Measurements from ENCODE around the gene BACE2.
"Not testable (repeated sequence)": the region's sequence is repeated elsewhere in the genome, so short reads cannot be mapped to it uniquely, and the experiment has no call there.

BACE2 gene

DNA sequence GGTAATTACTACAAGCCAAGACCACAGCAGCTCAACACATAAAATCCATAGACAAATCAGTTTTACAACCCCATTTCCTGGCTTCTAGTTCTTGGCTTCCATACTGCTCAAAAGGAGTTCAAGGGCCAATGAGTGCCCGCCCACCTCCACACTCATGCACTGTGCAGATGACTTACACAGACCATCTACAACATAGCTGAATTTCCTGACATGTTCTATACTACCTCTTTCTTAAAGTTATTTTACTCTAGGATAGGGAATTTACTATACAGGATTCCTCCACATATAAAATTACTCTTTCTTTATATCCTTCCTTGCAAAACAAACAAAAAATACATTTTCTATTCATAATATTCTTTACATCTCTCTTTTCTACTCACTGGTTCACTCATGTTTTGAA, 14.6 kb downstream of the BACE2 start:
- in situ Hi-C loops (cut with MboI; ENCODE audit: low sequenced_read_pairs): no loop called here

DNA sequence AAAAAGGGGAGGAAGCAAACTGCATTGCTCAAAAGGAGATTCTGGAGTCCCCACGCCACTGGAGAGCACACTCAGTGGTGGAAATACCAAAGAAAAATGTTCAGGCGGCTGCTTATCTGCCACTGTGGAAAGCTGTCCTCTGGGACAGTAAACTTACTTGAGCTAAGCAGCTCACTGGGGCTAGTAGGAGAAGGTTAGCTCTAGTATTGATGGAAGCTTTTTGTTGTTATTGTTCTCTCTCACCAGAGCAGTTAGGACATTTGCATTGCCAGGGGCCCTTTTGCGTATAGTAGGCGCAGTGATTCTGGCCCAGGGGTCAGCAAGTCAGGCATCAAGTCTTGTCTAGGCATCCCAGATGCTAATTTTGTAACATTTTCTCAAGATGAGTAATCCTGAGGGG, 15.6 kb downstream of the BACE2 start:
- in situ Hi-C loops (cut with MboI; ENCODE audit: low sequenced_read_pairs): no loop called here

DNA sequence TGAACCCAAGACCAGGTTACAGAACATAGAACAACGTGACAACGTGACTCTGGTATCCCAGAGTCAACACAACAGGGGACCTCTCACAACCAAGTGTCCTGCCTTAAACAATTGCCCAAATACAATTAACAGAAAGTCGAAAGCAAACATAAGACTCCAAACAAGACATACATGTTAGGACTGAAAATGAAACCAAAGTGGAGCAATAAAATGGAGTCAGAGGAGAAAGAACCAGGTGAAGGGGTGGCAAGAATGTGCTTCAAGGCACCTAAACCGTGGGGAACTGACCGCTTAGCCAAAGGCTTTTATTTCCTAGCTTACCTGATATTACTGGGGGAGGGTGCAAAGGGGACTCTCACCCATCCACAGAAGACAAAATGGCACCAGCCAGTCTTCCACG, 17.8 kb downstream of the BACE2 start:
- in situ Hi-C loops (cut with MboI; ENCODE audit: low sequenced_read_pairs): no loop called here

DNA sequence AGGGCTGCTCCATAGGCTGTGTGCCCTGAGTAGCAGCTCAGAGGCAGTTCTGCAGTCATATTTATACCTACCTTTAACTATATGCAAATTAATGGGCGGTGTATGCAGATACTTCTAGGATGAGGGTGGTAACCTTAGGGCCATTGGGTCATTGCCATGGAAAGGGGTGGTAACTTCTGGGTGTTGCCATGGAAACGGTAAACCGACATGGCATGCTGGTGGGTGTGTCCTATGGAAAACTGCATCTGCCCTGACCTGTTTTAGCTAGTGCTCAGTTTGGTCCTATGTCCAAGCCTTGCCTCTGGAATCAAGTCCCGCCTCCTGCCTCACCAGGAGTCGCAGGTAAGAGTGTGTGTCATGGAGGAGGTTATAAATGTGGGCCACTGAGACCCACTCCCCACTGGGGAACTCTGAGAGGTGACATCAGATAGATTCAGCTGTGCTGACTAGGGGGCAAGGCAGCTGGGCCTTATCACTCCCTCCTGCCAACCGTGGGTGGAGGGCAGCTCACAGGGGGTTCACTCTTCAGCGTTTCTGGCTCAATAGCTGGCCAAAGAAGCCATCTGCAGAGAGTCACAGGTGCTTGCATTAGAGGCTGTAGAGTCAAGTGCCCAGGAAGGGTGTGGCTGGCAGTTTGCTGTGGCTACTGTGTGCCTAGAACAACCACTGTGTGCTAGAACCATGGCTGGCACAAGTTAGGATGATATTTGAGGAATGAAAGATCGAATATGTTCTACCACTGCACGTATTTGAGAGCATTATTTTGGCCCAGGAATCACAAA, 19.0 kb downstream of the BACE2 start:
- in situ Hi-C loops (cut with MboI; ENCODE audit: low sequenced_read_pairs): no loop called here

DNA sequence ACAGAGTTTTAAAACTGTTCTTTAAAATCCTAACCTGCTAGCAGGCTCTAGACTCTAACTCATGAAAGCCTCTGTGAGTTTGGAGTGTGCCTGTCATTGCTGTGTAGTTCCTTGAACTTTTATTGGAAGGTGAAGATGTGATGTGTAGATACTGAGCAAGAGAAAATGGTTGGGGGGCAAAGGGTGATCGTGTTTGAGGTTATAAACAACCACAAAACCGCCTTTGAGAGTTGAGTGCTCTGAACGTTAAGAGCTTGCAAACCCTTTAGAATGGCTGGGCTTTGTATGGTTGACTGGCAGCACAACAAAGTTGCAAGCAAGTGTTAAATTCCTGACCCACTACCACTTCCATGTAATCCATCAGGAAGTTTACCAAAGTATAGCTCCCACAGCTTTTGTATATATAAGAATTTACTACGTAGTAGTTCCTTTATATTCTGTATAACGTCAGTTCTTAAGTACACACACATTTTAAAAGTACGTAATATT, 19.6 kb downstream of the BACE2 start:
- in situ Hi-C loops (cut with MboI; ENCODE audit: low sequenced_read_pairs): no loop called here

DNA sequence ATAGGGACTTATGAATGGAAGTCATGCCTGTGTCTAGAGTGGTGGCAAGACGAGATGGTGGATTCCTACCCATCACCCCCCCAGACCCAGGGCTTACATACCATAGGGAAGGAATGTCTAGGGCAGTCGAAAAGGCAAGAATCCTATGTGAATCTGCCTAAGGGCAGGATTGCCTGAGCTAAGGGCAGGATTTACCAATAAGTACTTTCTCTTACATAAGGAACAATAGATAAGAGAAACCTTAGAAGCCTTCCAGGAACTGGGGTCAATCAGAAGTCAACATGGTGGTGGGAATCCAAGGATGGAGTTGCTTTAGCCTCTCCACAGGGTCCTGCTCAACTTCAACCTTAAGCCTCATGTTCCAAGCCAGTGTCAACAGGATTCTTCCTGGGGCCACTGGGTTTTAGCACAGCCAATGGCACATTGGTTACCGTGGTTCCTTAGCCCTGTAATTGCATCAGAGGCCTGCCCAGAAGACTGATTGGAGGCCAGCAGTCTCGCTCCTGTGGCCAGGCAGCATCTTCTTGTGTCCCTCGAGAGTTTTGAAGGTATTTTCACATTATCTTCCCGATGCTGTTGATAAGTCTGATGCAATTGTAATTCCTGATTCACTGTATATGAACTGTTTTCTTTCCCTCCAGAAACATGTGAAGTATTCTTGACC, 20.7 kb downstream of the BACE2 start:
- in situ Hi-C loops (cut with MboI; ENCODE audit: low sequenced_read_pairs): no loop called here

DNA sequence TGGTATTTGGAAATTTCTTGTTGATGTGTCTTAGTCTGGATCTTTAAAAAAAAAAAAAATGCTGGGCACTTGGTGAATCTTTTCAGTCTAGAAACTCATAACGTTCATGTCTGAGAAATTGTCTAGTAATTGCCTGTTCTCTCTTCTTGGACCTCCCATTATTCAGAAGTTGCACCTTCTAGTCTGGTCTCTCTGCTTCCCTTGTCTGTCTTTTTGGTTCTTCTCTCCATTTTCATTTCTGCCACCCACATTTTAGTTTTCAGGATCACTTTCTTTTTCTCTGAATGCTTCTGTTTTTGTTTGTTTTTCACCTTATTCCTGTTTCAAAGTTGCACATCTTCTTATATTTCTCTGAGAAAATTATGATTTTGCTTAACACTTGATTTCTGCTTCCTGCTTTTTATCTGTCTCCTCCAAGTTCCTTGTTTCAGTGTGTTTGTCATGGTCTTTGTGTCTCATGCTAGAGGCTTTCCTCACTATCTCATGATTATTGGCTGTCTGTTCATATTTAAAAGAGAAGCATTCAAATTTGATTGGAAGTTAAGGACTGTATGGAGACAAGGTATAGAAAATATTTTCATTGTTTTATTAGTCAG, 21.3 kb downstream of the BACE2 start:
- in situ Hi-C loops (cut with MboI; ENCODE audit: low sequenced_read_pairs): no loop called here

DNA sequence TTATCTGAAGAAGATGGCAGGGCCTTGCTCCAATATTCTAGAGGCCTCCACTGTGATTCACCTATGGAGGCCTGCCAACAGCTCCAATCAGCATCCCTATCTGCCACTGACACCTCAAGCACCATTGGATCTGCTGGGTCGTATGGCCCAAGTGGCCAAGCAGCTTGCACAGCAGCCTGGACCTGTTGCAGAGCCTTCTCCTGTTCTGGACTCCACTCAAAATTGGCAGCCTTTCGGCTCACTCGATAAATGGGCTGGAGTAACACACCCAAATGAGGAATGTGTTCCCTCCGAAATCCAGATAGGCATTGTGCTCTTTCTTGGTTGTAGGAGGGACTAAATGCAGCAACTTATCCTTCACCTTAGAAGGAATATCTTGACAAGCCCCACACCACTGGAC, 24.6 kb downstream of the BACE2 start:
- in situ Hi-C loops (cut with MboI; ENCODE audit: low sequenced_read_pairs): not testable (repeated sequence)

DNA sequence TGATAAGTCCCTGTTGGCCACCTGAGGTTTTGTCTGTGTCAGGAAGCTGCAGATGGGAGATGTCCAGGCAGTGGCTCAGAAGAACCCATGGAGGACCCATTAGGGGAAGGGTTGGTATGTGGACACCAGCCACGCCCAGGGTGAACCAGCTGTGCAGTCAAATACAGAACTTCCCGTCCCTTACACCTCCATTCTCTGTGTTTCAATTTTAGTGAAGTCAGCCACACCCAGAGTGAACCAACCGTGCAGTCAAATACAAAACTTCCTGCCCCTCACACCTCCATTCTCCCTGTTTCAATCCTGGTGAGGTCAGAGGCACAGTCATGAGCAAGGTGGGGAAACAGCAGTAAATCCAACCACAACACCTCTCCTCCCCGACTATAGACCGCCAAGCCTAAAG, 27.4 kb downstream of the BACE2 start:
- in situ Hi-C loops (cut with MboI; ENCODE audit: low sequenced_read_pairs): no loop called here

DNA sequence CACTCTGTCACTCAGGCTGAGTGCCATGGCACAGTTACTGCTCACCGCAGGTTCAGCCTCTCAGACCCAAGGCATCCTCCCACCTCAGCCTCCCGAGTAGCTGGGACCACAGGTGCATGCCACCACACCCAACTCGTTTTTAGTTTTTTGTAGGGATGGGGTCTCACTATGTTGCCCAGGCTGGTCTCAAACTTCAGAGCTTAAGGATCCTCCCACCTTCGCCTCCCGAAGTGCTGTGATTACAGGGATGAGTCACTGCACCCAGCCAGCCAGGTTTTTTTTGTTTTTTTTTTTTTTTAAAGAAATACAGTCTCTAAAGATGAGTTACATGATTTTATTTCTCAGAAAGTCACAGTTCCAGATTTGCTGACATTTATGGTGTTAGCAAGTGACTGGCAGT, 29.0 kb downstream of the BACE2 start:
- in situ Hi-C loops (cut with MboI; ENCODE audit: low sequenced_read_pairs): no loop called here

DNA sequence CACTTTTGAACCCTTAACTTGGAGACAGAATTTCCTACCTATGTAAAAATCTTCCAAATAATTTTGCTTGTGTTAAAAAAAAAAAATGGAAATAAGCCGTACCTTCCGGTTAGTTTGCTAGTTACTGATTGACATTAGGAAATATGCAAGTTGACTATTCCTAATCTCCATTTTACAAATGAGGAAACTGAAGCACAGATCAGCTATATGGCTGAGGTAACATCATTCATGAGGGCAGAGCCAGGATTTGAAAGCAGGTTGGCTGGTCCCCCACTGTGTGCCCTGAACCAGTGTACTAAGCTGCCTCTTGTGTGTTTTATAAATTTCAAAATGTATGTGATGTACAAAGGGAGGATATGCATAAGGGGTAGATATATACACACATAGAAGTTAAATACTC, 29.6 kb downstream of the BACE2 start:
- in situ Hi-C loops (cut with MboI; ENCODE audit: low sequenced_read_pairs): no loop called here

DNA sequence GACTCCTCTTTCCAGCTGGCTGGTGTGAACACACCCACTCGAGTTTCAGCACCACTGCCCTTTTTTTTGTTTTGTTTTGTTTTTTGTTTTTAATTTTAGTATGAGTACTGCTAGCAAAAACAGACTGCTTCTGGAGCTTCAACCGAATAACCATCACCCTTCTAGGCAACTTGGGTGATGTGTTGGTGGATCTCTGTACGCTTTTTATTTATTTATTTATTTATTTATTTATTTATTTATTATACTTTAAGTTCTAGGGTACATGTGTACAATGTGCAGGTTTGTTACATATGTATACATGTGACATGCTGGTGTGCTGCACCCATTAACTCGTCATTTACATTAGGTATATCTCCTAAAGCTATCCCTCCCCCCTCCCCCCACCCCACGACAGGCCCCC, 30.7 kb downstream of the BACE2 start:
- in situ Hi-C loops (cut with MboI; ENCODE audit: low sequenced_read_pairs): not testable (repeated sequence)

DNA sequence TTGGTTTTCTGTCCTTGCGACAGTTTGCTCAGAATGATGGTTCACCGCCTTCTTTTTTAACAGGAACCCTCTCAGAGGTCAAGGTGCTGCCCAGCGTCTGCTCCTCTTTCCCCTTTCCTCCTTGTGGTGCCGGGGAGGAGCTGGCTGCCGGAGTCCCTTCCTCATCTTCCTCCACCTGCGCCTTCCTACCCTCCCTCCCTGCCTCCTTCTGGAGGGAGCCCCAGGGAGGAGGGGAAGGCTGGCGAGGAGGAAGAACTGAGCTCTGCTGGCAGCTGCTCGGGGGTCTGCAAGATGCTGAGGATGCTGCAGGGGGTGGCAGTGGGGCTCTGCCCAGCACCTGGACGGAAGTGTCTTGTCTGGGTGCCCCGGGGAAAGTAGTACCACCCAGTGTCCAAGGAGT, 31.2 kb downstream of the BACE2 start:
- in situ Hi-C loops (cut with MboI; ENCODE audit: low sequenced_read_pairs): no loop called here

DNA sequence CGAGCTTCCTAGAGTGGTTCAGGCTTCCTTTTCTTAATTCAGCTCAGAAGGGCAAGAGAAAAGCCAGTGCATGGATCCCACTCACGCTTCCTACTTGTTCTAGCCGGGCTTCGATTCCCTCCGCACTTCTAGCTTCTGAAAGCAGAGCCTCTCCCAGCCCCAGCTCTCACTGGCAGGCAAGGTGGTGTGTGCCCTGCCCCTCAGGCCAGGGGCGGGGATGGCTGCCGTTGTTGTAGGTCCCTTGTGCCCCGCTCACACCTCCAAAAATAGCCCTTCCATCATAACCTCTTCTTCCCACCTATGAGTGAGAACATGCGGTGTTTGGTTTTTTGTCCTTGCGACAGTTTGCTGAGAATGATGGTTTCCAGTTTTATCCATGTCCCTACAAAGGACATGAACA, 31.6 kb downstream of the BACE2 start:
- in situ Hi-C loops (cut with MboI; ENCODE audit: low sequenced_read_pairs): no loop called here

DNA sequence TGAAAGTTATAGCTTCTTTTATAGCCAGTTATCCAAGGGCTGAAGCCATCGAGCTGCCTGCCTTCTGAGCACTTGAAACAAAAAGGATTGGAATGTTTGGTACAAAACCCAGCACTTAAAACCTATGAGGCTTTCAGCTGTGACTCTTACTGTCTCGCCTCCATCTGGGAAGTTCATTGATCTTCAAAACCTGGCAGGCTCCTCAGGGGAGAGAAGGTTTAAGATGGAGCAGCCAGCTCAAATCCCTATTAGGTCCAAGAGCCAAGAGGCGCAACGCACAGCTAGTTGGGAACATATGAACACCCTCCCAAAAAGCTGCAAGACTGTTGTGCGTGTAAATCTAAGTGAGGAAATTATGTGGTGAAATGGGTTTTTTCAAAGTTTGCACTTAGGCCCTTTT, 33.4 kb downstream of the BACE2 start:
- in situ Hi-C loops (cut with MboI; ENCODE audit: low sequenced_read_pairs): no loop called here

DNA sequence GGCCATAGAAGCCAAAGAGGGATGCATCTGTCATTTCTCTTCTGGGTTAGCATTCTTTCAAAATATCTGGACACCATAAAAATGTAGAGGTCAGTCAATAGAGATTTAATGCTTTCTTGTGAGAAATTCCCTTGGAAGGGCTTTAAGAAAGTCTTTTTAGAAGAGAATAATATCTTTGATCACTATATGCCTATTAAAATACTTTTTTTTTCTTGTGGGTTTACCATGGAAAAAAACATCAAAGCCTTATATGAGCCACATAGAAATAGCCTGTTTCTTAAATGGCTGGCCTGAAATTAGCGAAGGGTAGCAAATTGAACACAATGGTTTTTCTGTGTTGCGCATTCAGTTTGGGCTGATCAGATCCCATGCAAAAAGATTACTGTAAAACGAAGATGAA, 36.8 kb downstream of the BACE2 start:
- in situ Hi-C loops (cut with MboI; ENCODE audit: low sequenced_read_pairs): no loop called here

DNA sequence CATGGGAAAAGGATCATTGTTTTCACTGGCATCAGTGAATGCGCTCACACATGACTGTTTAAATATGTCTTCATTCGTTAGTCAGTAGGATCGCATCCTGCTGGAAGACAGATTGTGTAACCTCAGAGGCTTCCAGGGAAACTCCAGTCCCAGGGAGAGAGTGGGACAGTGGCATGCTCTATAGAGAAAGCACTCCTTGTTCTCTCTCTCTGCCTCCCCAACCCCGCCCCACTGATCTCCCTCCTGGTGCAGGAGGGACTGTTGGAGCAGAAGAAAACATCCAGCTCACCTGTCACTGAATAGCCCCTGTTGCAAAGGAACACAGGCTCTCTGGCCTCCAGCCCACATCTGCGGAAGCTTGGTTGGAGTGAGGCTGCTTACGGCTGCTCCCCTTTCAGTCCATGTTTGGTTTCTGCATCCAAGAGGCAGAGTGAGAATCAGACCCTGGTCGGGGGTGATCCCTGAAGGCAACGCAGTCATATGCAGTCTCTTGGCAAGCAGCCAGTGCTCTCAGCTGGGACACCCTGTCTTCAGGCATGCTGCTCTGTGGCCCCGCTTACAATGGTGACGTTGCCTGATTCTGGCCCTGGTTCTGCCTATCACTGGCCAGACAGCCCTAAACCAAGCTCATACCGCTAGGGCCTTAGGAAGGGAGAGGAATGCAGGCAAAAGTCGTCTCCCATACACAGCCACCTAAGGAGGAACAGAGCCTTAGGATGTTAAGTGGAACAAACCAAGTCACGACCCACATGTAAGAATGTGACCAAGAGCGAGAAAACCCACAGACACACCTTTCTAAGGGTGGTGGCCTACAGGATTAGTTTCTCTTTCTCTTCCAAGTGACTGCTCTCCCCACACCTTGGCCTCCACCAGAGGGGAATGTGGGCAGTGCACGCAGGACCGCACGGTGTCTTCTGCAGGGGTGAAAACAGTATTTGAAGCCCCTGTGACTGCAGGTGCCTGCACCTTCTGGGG, 39.7 kb downstream of the BACE2 start:
- in situ Hi-C loops (cut with MboI; ENCODE audit: low sequenced_read_pairs): no loop called here

DNA sequence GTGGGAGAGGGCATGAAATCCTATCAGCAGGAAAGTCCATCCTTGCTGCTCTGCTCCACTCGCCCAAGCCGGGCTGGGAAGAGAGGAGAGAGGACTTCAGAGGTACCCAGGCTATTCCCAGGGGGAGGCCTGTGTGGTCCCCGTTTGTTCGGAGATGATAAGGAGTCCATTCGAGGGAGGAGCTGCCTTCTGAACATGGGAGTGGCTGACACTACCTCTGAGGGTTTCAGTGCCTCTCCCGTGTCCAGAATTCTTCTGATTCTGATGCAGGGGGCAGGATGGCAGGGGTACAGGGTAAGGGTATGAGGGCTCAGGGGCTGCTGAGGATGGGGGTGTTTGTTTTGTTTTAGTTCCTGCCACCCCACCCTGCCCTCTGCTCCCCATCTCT, 40.4 kb downstream of the BACE2 start:
- in situ Hi-C loops (cut with MboI; ENCODE audit: low sequenced_read_pairs): no loop called here

DNA sequence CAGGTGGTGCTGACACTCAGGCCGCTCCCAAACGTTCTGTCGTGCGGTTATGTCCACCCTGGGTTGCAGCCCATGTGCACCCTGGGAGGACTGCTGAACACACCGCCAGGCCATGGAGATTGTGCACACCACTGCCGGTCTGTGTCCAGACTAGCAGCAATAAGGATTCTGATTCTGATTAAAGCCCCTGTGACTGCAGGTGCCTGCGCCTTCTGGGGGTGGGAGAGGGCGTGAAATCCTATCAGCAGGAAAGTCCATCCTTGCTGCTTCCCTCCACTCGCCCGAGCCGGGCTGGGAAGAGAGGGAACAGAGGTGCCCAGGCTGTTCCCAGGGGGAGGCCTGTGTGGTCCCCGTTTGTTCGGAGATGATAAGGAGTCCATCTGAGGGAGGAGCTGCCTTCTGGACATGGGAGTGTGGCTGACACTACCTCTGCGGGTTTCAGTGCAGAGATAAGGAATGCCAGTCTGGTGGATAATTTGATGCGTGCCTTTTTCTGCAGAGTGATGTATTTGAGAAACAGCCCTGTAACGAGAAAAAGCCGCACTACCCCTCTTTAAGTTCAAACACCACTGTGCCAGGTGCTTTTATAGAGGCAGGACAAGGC, 41.2 kb downstream of the BACE2 start:
- in situ Hi-C loops (cut with MboI; ENCODE audit: low sequenced_read_pairs): no loop called here

DNA sequence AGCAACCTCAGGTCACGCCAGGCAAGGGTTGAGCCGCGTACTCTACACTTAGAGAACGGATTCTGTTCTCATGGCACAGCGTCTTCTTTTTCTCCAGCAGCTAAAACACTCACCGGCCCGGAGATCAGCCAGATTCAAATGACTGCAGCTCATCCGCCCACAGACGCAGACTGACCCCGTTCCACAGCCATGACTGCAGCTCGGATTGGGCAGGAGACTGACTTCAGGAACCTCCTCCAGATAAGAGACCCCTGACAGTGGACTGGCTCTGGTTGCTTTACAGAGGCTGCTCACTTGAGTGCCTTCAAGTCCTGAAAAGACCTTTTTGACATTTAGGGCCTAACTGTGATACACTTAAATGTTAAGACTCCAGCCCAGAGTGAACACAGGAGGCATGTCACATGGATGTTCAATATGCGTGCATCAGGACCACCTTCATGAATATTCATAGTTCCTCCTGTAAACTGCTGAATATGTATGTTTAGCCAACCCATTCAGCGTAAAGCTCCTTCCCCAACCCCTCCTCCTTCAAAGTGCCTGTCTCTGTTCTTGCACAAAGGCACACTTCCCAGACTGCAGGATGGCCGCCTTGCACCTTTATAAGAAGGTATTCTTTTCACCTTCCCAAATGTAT, 42.6 kb downstream of the BACE2 start:
- in situ Hi-C loops (cut with MboI; ENCODE audit: low sequenced_read_pairs): no loop called here
